Activated T-cell treated with anti-CD3 and anti-CD28 coated beads for 24 hours (primary cell): ENCODE results near the gene C3.
A peak's percentile ranks its signal among the peaks of the same experiment; 100 is the strongest.

Experiments used
- DNase-seq: peaks from one replicate; pipeline ENCODE4 v3.0.0-alpha.2; 2020; ENCODE audit warnings: low read depth

C3 gene

DNA sequence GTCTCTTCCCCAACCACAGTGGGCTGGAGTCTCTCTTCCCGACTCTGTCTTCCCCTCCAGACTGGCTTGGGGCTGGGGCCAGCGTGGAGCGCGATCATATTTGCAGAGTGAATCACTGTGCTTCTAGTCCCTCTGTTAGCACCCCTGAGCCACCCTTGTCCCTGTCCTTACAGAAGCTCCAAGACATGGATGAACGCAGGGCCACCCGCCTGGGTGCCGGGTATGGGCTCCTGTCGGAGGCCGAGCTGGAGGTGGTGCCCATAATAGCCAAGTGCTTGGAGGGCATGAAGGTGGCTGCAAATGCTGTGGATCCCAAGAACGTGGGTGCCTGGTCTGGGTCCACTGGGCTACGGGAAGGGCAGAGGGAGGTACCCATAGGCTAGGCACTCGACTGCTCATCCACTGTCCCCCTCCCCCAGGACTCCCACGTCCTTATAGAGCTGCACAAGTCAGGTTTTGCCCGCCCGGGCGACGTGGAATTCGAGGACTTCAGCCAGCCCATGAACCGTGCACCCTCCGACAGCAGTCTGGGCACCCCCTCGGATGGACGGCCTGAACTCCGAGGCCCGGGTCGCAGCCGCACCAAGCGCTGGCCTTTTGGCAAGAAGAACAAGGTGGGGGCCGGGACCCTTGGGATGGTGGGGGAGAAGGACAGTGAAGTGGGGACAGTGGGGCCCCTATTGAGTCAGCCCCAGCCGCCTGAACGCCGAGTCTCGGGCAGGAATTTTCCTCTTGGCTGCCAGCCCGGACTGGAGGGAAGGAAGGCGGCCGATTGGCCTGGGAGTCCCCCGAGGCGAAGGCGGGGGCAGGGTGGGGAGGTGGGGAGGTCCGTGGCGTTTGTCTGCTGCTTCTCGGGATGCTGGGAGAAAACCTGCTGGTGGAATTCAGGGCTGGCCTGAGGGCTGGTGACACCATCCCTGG, 24.2 kb upstream of the C3 start:
- DNase-seq: no peak

GRCh38 chr19:6743714-6744380, 23.4 kb upstream of the C3 start:
- no peak for DNase-seq

- no peak for DNase-seq
Measured at GRCh38 chr19:6743066-6743465, 22.6 kb upstream of the C3 start.

DNA sequence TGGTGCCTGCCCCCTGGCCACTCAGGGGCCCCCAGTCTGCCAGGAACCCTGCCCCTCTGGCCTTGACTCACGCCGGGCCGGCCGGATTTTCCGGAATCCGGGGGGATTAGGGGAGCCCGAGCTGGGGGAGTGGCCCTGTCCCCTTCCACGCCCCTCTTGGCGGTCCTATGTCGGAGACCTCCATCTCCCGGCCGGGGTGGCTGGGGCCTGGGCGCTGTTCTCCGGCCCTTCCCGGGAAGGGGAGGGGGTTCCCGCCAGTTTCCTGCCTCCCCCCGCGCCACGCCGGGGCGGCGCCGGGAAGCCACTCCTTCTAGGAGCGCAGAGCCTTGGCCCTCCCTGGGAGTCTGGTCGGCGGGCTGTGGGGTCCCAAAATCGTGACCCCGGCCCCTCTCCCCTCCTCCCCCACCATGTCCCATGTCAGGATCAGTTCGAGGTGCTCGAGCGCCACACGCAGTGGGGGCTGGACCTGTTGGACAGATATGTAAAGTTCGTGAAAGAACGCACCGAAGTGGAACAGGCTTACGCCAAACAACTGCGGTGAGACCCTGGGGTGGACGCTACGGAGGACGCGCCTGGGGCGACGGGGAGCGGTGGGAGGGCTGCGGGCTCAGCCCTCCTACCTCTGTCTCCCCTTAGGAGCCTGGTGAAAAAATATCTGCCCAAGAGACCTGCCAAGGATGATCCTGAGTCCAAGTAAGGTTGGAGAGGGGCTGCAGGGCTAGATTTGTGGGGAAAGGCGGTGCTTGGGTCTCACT, 20.3 kb upstream of the C3 start:
- no peak for DNase-seq

DNA sequence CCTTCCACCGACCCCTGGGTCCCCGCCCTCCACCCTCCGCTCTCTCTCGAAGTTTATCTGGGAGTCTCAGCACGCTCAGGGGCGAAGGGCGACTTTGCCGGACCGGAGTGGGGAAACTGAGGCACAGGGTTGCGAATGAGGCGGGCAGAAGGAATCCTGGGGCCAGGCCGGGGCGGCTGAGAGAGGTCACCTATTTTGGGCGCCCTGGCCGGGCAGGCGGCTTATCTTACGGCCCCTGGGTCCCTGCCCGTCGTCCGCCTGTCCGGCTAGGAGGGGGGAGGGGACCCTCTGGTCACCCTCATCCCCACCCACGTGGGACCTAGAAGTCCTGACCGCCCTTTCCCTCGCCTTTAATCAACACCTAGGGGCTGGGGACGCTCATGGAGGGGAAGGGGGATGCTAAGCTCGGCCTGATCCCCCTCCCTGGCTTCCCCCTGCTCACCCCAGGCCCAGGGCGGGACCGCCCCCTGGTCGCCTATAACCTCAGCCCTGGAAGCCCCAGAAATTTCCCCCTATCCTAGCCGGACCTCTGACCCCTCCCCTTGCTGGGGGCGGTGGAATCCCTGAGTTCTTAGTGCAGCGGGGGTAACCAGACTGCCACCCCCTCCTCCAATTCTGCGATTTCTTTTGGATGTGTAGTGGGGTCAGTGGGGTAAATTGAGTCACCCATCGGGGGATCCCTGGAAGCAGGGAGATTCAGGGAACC, 19.6 kb upstream of the C3 start:
- no peak for DNase-seq

GRCh38 chr19:6739390-6739882, 19.0 kb upstream of the C3 start, which contains the start of gene TRIP10:
TRIP10 (plus strand) TSS chr19:6739680; CDS start chr19:6739762, 82 bp downstream.
- DNase-seq: peak; percentile 79

DNA sequence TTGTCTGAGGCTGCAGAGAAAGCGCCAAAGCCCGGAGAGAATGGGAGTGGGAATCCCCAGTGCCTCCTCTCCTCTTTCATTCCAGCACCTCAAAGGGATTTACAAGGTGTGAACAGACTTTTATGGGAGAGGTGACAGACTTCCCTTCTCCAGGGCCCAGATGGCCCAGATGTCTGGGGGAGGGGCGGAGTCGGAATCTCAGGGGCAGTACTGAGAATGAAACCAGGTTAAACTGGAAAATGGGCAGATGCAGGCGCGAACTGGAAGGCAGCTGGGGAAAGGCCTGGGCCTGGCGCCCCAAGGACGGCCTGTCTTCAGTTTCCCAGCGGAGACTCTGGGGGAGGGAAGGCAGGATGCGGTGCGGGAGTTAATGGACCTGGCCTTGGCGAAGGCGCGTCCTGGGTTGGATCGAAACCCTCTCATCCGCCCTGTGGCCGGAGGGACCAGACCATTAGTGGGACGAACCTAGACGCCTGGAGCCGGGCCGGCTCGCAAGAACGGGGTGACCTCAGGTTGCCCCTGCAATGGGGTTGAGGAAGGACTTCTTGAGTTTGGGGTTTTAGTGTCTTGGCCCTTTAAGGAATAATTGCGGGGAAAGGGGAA, 18.4 kb upstream of the C3 start:
- DNase-seq: no peak

GRCh38 chr19:6737873-6738786, 17.7 kb upstream of the C3 start:
- DNase-seq: peak; percentile 70

DNA sequence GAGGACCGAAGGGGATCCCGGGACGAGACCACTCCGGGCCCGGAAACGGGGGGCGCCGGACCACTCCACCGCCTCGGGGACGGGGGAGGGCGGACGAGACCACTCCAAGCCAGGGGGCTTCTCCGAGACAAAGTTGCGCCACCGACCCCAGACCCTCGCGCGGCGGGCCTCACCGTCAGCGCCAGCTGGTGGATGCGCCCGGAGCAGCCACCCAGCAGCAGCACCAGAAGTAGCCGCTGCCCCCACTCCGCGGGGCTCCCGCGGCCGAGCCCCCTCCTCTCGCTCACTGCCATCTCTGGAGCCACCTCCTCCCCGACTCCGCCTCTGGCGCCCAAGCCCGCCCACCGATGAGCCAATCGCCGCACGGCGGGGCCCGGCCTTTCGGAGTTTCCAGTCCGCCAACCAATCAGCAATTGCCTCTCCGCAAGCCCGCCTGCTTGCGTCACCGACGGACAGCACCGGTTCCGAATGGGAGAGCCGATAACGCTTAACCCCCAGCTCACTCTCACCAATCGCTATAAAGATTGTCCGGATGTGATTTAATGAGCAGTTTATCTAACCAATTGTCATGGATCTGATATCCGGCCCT, 16.9 kb upstream of the C3 start, which contains the start of gene GPR108:
Gene GPR108, minus strand, starts transcription at position 297 of the 589 bp plus-strand sequence. Its CDS starts 4 bp downstream, at position 293.
- DNase-seq: peak; percentile 99

GRCh38 chr19:6736917-6737283, 16.4 kb upstream of the C3 start:
- DNase-seq: no peak

- peak; percentile 58 for DNase-seq
Measured at GRCh38 chr19:6736169-6736916, 15.9 kb upstream of the C3 start.

DNA sequence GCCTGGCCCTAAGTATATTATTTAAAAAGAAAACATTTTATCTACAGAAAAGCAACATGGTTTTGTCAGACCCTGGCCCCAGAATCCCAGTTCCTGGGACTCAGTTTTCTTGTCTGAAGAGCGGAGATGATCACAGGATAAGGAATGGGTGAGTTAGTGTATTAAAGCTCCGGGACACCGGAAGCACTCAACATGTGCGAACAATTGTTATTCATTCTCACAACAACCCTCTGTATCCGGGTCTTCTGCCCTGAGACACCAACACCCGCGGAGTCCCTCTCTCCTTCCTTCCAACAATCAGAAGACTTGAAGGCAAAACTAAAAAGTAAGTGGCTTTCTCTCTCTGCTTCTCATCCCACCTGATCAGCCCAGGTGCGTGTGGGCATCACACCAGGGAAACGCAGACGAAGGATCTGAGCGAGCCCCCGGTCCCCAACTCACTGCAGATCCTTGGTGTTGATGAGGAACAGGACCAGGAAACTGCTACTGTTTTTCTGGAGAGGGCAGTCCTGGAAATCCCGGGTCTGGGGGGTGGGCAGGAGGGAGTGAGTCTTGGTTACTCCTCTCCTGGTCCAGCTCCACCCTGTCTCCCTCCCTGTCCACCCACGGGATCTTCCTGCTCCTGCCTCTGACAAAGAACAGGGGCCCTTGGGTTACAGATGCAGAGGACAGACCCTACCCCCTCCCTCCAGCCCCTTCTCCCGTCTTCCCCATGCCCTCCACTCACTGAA, 14.9 kb upstream of the C3 start:
- DNase-seq: no peak

GRCh38 chr19:6734096-6734696, 13.7 kb upstream of the C3 start:
- no peak for DNase-seq

DNA sequence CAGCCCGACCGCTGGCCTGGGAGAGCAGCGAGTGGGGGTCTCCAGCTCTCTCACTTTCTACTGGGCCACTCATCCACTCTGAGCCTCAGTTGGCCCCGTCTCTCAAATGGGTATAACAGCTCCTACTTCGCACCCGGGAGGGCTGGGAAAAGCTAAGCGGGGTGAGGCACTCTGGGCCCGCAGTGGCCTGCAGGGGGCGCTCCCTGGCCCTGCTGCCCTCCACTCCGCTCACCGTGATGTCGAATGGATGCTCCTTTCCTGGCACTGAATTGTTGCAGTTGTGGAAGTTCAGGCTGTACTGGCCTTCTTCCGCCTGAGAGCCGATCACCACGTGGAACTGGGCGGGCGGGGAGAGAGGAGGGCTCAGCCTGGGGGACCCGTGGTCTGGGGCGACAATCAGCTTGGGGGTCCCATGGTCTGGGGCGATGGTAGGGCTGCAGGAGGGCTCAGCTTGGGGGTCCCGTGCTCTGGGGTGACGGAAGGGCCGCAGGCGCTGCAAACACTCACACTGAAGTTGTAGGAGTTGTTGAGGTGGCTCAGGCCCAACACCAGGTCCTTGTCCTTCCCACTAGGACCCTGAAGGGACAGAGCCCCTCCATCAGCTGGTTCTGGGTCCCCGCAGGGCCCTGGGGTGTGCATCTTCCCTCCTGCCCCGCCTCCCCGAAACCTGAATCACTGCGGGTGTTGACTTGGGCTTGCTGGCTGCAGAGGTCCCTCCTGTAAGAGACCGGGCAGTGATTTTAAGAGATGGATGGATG, 13.1 kb upstream of the C3 start:
- DNase-seq: no peak

DNA sequence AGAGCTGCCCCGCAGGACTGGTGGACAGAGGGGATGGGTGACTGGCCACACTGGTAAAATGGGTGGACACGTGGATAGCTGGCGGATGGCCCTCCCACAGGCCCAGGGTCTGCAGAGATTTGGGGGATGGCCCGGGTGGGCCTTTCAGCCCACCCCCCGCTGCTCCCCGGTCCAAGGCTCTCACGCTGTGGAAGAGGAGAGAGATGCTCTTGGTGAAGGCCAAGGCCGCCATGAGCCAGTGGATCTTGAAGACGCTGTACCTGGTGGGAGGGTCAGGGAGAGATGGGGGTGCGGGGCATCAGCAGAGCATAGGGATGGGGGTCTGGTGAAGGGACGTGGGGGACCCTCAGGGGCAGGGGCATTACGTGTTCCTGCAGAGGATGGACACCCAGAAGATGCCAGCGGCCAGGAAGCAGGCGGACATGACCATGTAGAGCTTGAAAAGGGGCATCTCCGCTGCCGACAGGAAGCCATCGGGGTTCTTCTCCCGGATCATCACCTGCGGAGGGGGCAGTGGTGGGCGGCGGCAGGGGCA, 12.4 kb upstream of the C3 start:
- no peak for DNase-seq

DNA sequence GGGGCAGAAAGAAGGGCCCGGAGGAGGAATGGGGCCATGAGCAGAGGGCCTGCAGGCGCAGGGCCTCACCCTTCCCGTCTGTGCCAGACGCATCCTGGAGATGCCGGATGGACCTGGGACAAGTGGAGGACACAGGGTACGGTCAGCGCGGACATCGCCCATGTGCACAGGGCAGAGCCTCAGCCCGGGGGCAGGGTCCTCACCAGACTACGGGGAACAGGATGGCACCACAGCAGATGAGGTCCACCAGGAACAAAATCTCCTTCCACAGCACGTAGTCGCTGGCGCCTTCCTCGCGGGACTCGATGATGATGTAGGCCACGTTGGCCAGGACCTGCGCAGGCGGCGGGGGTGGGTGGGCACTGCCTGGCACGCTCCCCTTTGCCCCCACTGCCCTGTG, 11.4 kb upstream of the C3 start:
- no peak for DNase-seq
